Transverse colon (tissue), 4 donors: ENCODE results near the gene NPRL2. TPM values are rescaled to one million over a fixed set of nuclear protein-coding genes. Genes with fewer than 3 reads are reported as not detected.

ENCODE experiments used
- DNase-seq: peaks from one replicate; pipeline ENCODE4 v3.0.0-alpha.2; 2019
- H3K27ac ChIP-seq, 4 donors: fragments of 200-600 bp; sonication (generic); 2 replicates each; pipeline ENCODE4 v1.5.1; 2016 to 2018; ENCODE audit warnings: inconsistent platforms in 4 of 4
- H3K27me3 ChIP-seq: fragments of 200-600 bp; sonication (generic); 2 replicates; pipeline ENCODE4 v1.5.1; 2017; ENCODE audit warnings: inconsistent platforms
- H3K36me3 ChIP-seq, 4 donors: fragments of 200-600 bp; sonication (generic); 2 replicates each; pipeline ENCODE4 v1.5.1; 2017 to 2019; ENCODE audit warnings: inconsistent platforms in 4 of 4
- H3K4me1 ChIP-seq, 4 donors: fragments of 200-600 bp; sonication (generic); 2 replicates each; pipeline ENCODE4 v1.5.1; 2017 to 2020; ENCODE audit warnings: inconsistent platforms in 4 of 4
- H3K4me3 ChIP-seq, 4 donors: fragments of 200-600 bp; sonication (generic); 1 replicate in 1 of 4; 2 replicates in 3 of 4; pipeline versions ENCODE4 v1.5.1 to v1.6.1; 2017 to 2019; ENCODE audit warnings: inconsistent platforms in 4 of 4
- H3K9me3 ChIP-seq, 2 donors: fragments of 200-600 bp; sonication (generic); 2 replicates each; pipeline ENCODE4 v1.5.1; 2017 to 2019; ENCODE audit warnings: inconsistent platforms in 2 of 2
- CTCF ChIP-seq, 5 experiments: fragments of 200-600 bp in 3 of 5; fragments of 450-650 bp in 2 of 5; sonication (generic) in 3 of 5; IDR thresholded peaks; 1 replicate in 2 of 5; 2 replicates in 3 of 5; pipeline ENCODE4 v1.5.1; 2016 to 2017; ENCODE audit warnings: antibody characterized with exemption in 5 of 5, inconsistent platforms in 3 of 5, mild to moderate bottlenecking in 2 of 5, moderate library complexity in 1 of 5
- EP300 ChIP-seq: sonication (generic); formaldehyde crosslinking; IDR thresholded peaks from one replicate; pipeline ENCODE4 v1.6.1; 2017; ENCODE audit warnings: antibody characterized with exemption, low read depth
- POLR2A ChIP-seq: fragments of 450-650 bp; IDR thresholded peaks from one replicate; pipeline ENCODE4 v1.6.1; 2016; ENCODE audit warnings: antibody characterized with exemption, mild to moderate bottlenecking, moderate library complexity
- POLR2AphosphoS5 ChIP-seq, 3 donors: sonication (generic); formaldehyde crosslinking; IDR thresholded peaks; one replicate each; pipeline ENCODE4 v1.6.1; 2016; ENCODE audit warnings: antibody characterized with exemption in 3 of 3
- WGBS, 2 donors: methylation state at CpG; one replicate each; pipeline ENCODE4 v1.1.5; 2018; ENCODE audit warnings: low coverage in 1 of 2; 5-methylcytosine and 5-hydroxymethylcytosine counted together
- in situ Hi-C, 4 donors: fragments of 200-750 bp; cut with MboI; loops; one replicate each; pipeline versions ENCODE4 v1.15.0 to v1.15.1; 2017; ENCODE audit warnings: low sequenced_read_pairs in 3 of 4, low pct_ligation_motif_present in 1 of 4, low pct_unique_long_range_greater_than_20kb in 1 of 4
- intact Hi-C: fragments of 100-400 bp; cut with DNase I; formaldehyde crosslinking; loops from one replicate; pipeline ENCODE4 v1.15.1; 2023; ENCODE audit warnings: low total_unique reads
- total RNA-seq, 4 donors: library from RNA; depleted of rRNA; stranded (reverse); fragments of >200 nt; gene quantifications; one replicate each; pipeline ENCODE4 v1.1.0, GENCODE V29; 2016

NPRL2 gene
- total RNA-seq, 4 donors from 2014 or later = 6.0 to 29.2 (median 13.1) TPM

GRCh38 chr3:50297896-50298725, 52.5 kb downstream of the NPRL2 start:
- in situ Hi-C loops (no loop called here), intact Hi-C loops (no loop called here)
- no peak for TF ChIP-seq CTCF (IDR thresholded peaks at IDR 0.05)
- TF ChIP-seq POLR2A = no peak
- TF ChIP-seq POLR2AphosphoS5 (IDR thresholded peaks at IDR 0.05) = no peak
- no peak for TF ChIP-seq EP300
- Histone ChIP-seq H3K4me1 (peaks cover 15 to 29% (median 27%) of the 10 kb centered on the region in 4 donors), H3K27me3 (no peaks in the 10 kb centered on the region), H3K4me3 (peak overlapping the region in 3 of 4 donors; percentile 40 to 84 (median 47)), H3K36me3 (no peaks in the 10 kb centered on the region), H3K9me3 (no peaks in the 10 kb centered on the region), H3K27ac (peak overlapping the region; percentile 90 to 96 (median 94))
- no peak for DNase-seq
- 44 to 50% methylated on average over 2 to 9 of the region's 9 CpGs for WGBS, 2 donors

GRCh38 chr3:50297384-50297775, 53.2 kb downstream of the NPRL2 start:
- H3K9me3 ChIP-seq = no peaks in the 10 kb centered on the region
- no peak for DNase-seq
- H3K4me1 ChIP-seq = peaks cover 18 to 32% (median 32%) of the 10 kb centered on the region in 4 donors
- WGBS, 2 donors = 94% methylated on average over 2 of the region's 2 CpGs; no CpG with 5 or more reads in 1 of the 2 donors
- no peak overlapping the region for H3K27ac ChIP-seq
- TF ChIP-seq POLR2A (no peak), CTCF (IDR thresholded peaks at IDR 0.05) (no peak), POLR2AphosphoS5 (IDR thresholded peaks at IDR 0.05) (no peak), EP300 (no peak)
- intact Hi-C loops (no loop called here), in situ Hi-C loops (no loop called here)
- H3K4me3 ChIP-seq = no peak overlapping the region
- no peaks in the 10 kb centered on the region for H3K27me3 ChIP-seq
- H3K36me3 ChIP-seq = no peaks in the 10 kb centered on the region

Other genes with a start within 250 kb of the NPRL2 start
- gene SEMA3F, start 195.5 kb downstream of the NPRL2 start, total RNA-seq = 10 to 100 TPM in 1 of 4 donors, 1 to 10 TPM in 3; 1.9 to 30.6 (median 3.8) TPM
- not detected for gene GNAT1, start 159.2 kb downstream of the NPRL2 start, total RNA-seq
- gene SLC38A3, start 145.5 kb downstream of the NPRL2 start, total RNA-seq = not detected
- gene GNAI2, start 114.6 kb downstream of the NPRL2 start, total RNA-seq = 100 to 1,000 TPM in 1 of 4 donors, 10 to 100 TPM in 3; 69.6 to 322 (median 74.8) TPM
- gene SEMA3B, start 81.6 kb downstream of the NPRL2 start, total RNA-seq = 100 to 1,000 TPM in 2 of 4 donors, 10 to 100 TPM in 2; 59.5 to 423 (median 122) TPM
- gene LSMEM2, start 71.7 kb downstream of the NPRL2 start, total RNA-seq = not detected
- 100 to 1,000 TPM in 1 of 4 donors, 10 to 100 TPM in 3; 44.9 to 183 (median 59.5) TPM for gene IFRD2, start 58.3 kb downstream of the NPRL2 start, total RNA-seq
- 10 to 100 TPM in 1 of 4 donors, 1 to 10 TPM in 2, under 1 TPM in 1; 0.79 to 11.2 (median 3.8) TPM for gene HYAL3, start 51.4 kb downstream of the NPRL2 start, total RNA-seq
- 10 to 100 TPM in 1 of 4 donors, 1 to 10 TPM in 3; 5.2 to 13.0 (median 7.8) TPM for gene NAA80, start 51.4 kb downstream of the NPRL2 start, total RNA-seq
- 10 to 100 TPM in 1 of 4 donors, 1 to 10 TPM in 3; 1.8 to 13.8 (median 3.8) TPM for gene HYAL1, start 47.2 kb downstream of the NPRL2 start, total RNA-seq
- gene HYAL2, start 28.0 kb downstream of the NPRL2 start, total RNA-seq = 10 to 100 TPM; 18.7 to 51.1 (median 32.0) TPM
- gene TUSC2, start 22.6 kb downstream of the NPRL2 start, total RNA-seq = 10 to 100 TPM in 3 of 4 donors, 1 to 10 TPM in 1; 7.9 to 39.6 (median 28.0) TPM
- gene RASSF1, start 9.9 kb downstream of the NPRL2 start, total RNA-seq = 10 to 100 TPM in 3 of 4 donors, 1 to 10 TPM in 1; 9.8 to 29.2 (median 21.7) TPM
- not detected for gene ZMYND10, start 5.0 kb downstream of the NPRL2 start, total RNA-seq
- gene CYB561D2, start 87 bp upstream of the NPRL2 start, total RNA-seq = 10 to 100 TPM; 23.7 to 53.9 (median 35.6) TPM
- gene TMEM115, start 8.7 kb upstream of the NPRL2 start, total RNA-seq = 100 to 1,000 TPM in 1 of 4 donors, 10 to 100 TPM in 3; 71.8 to 103 (median 81.9) TPM
- 1 to 10 TPM in 2 of 4 donors, under 1 TPM in 2; 0.48 to 2.2 (median 0.87) TPM for gene CACNA2D2, start 152.9 kb upstream of the NPRL2 start, total RNA-seq
- gene C3orf18, start 217.0 kb upstream of the NPRL2 start, total RNA-seq = 10 to 100 TPM in 1 of 4 donors, 1 to 10 TPM in 3; 1.9 to 10.2 (median 4.3) TPM
- 10 to 100 TPM in 1 of 4 donors, 1 to 10 TPM in 3; 7.3 to 11.6 (median 7.9) TPM for gene HEMK1, start 218.7 kb upstream of the NPRL2 start, total RNA-seq